ENCODE results near the gene FXN.

FXN gene

GRCh38 chr9:69058101-69058500, 22.5 kb downstream of the FXN start:
- TF ChIP-seq ZNF565 (CRISPR knock-in tag; conservative IDR thresholded peaks at IDR 0.05; ENCODE audit: low read depth) (no peak), SNAI2 (CRISPR knock-in tag; IDR thresholded peaks at IDR 0.05) (no peak), ZFP3 (CRISPR knock-in tag; IDR thresholded peaks at IDR 0.05) (no peak), CSRNP3 (CRISPR knock-in tag; IDR thresholded peaks at IDR 0.05) (no peak), CSDC2 (CRISPR knock-in tag; IDR thresholded peaks at IDR 0.05) (no peak), ARNTL (CRISPR knock-in tag; IDR thresholded peaks at IDR 0.05; ENCODE audit: borderline replicate concordance, low read depth) (no peak), ZFP30 (CRISPR knock-in tag; IDR thresholded peaks at IDR 0.05) (no peak), ISL1 (CRISPR knock-in tag; IDR thresholded peaks at IDR 0.05) (no peak)
- ATAC-seq: no peak

GRCh38 chr9:69060766-69061165, 25.2 kb downstream of the FXN start:
- TF ChIP-seq ZC3H10 (CRISPR knock-in tag; IDR thresholded peaks at IDR 0.05) (no peak), CSRNP3 (CRISPR knock-in tag; IDR thresholded peaks at IDR 0.05) (no peak), TCF4 (CRISPR knock-in tag; IDR thresholded peaks at IDR 0.05; ENCODE audit: borderline replicate concordance) (no peak), OSR1 (CRISPR knock-in tag; IDR thresholded peaks at IDR 0.05) (no peak), CREB5 (CRISPR knock-in tag; IDR thresholded peaks at IDR 0.05; ENCODE audit: low read depth) (no peak), ZNF8 (CRISPR knock-in tag; IDR thresholded peaks at IDR 0.05) (no peak), PATZ1 (CRISPR knock-in tag; IDR thresholded peaks at IDR 0.05; ENCODE audit: borderline replicate concordance) (no peak), SNAI2 (CRISPR knock-in tag; IDR thresholded peaks at IDR 0.05) (no peak), TSHZ2 (CRISPR knock-in tag; IDR thresholded peaks at IDR 0.05) (no peak), ISL1 (CRISPR knock-in tag; IDR thresholded peaks at IDR 0.05) (no peak), ZFP30 (CRISPR knock-in tag; IDR thresholded peaks at IDR 0.05) (no peak), ZNF565 (CRISPR knock-in tag; conservative IDR thresholded peaks at IDR 0.05; ENCODE audit: low read depth) (no peak), BACH2 (CRISPR knock-in tag; IDR thresholded peaks at IDR 0.05; ENCODE audit: borderline replicate concordance) (no peak), POU6F1 (CRISPR knock-in tag; IDR thresholded peaks at IDR 0.05; ENCODE audit: borderline replicate concordance, low read depth) (no peak), RARB (CRISPR knock-in tag; IDR thresholded peaks at IDR 0.05) (no peak), ZFP3 (CRISPR knock-in tag; IDR thresholded peaks at IDR 0.05) (no peak), CSDC2 (CRISPR knock-in tag; IDR thresholded peaks at IDR 0.05) (no peak), GLIS3 (CRISPR knock-in tag; IDR thresholded peaks at IDR 0.05) (no peak), PPARA (CRISPR knock-in tag; IDR thresholded peaks at IDR 0.05; ENCODE audit: borderline replicate concordance) (no peak), ESRRG (CRISPR knock-in tag; IDR thresholded peaks at IDR 0.05) (no peak)
- ATAC-seq: no peak

Data from SK-N-SH treated with all-trans-retinoic acid at 6 μM for 48 hours (cell line).